Measurements from ENCODE around the gene GTPBP6. TPM values are rescaled to one million over a fixed set of nuclear protein-coding genes. Genes with fewer than 3 reads are reported as not detected.
"Not testable (repeated sequence)": the region's sequence is repeated elsewhere in the genome, so short reads cannot be mapped to it uniquely, and the experiment has no call there.

GTPBP6 gene
- polyA plus RNA-seq, 1 donor: 46.9 TPM

DNA sequence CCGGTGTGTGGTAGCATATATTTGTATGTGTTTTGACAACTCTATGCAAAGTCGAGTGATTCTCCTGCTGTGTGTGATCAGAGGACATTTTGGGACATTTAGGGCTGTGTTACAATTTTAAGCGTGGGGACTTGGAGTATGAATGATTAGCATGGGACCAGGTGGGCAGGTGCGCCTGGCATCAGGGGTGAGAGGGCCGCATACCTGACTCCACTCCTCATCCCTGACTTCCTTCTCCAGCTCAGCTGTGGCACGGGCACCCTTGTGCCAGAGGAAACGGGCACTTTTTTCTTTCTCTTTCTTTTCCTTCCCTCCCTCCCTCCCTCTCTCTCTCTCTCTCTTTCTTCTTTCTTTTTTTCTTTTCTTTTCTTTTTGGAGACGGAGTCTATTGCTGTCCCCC is 53.1 kb downstream of the GTPBP6 start:
- no peak for DNase-seq (ENCODE audit: low read depth)

DNA sequence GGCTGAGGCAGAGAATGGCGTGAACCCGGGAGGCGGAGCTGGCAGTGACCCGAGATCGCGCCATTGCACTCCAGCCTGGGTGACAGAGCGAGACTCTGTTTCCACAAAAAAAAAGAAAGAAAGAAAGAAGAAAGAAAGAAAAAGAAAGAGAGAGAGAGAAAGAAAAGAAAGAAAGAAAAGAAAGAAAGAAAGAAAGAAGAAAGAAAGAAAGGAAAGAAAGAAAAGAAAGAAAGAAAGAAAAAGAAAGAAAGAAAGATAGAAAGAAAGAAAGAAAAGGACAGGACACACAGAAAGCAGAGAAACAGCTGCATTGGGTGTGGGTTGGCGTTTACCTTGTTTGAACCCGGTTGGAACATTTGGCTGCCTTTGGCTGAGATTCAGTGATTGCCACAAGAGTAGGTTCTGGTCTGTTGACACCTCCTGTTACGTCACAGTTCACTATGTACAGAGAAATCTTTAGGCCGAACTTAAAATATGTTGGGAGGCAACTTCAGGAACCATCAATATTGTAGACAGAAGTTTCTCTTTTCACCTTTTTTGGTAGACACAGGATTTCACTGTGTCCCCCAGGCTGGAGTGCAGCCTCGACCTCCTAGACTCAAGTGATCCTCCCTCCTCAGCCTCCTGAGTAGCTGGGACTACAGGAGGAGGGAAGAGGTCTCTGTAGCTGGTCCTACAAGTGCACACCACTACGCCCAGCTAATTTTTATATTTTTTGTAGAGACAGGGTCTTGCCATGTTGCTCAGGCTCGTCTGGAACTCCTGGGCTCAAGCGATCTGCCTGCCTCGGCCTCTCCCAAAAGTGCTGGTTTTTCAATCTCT is 53.8 kb downstream of the GTPBP6 start:
- DNase-seq (ENCODE audit: low read depth): no peak

DNA sequence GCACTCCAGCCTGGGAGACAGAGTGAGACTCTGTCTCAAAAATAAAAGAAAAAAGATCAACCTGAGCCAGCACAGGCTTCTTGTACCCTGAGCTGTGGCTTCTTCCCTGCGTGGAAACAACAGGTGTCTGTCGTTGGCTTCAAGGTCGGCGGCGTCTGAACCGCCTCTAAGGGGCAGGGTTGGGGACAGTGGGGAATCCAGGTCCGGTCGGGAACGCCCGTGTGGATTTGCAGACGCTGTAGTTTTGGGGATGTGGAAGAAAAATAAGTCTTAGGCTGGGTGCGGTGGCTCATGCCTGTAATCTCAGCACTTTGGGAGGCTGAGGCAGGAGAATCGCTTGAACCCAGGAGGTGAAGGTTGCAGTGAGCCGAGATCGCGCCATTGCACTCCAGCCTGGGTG is 54.6 kb downstream of the GTPBP6 start:
- not testable (repeated sequence) for DNase-seq (ENCODE audit: low read depth)

- DNase-seq (ENCODE audit: low read depth): no peak
Measured at GRCh38 chrX:262381-262909, 56.2 kb downstream of the GTPBP6 start.

GRCh38 chrX:261919-262352 is 56.7 kb downstream of the GTPBP6 start:
- DNase-seq (ENCODE audit: low read depth): no peak

- no peak for DNase-seq (ENCODE audit: low read depth)
Measured at GRCh38 chrX:261167-261918, 57.3 kb downstream of the GTPBP6 start.

DNA sequence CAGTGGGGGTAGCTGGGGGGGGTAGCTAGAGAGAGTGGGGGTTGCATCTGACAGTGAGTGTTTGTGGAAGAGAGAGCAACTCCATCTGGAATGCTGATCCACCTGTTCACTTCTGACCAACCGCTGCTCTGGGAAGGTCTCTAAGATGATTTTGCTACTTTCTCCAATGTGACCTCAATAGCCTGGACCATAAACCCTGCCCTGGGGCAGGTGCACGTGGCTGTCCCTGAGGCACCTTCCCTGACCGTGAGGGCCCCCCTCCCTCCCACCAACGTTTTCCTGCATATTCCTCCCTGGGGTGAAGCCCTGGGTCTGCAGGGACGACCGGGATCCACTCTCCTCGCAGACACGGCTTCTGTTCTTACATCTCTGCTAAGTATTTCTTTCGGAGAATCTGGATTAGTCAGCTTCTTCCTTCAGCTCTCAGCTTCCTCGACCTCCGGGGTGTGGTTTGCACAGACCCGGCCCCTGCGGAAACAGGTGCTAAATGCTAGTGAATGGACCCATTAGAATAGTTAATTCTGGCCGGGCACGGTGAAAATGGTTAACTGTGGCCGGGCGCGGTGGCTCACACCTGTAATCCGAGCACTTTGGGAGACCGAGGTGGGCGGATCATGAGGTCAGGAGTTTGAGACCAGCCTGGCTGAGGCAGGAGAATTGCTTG is 58.8 kb downstream of the GTPBP6 start:
- no peak for DNase-seq (ENCODE audit: low read depth)

DNA sequence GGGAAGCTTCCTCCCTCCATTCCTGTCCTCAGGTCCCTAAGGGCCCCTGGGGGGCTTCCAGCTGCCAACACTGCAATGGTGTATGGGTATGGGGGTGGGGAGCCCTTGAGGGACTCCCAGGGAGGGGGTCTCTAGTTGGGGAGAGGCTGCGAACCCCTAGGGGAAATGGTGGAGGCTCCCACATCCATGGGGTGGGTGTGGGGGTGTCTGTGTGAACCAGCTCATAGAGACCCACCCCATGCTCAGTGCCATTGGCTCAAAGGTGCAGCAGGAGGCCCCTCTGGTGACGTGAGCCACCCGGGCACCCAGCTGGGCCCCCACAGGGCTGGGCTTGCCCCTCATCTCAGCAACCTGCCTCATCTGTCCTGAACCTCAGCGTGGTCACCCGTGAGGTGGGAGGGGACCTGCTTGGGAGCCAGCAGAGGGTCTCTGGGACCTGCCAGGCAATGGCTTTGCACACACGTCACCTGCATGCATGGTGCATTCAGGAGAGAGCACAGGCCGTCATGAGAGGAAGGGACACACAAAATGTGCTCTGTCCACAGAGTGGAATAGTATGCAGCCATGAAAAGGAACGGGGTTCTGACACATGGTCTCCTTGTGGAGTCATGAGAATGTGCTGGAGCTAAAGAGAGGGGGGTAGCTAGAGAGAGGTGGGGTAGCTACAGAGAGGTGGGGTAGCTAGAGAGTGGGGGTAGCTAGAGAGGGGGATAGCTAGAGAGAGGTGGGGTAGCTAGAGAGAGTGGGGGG is 60.1 kb downstream of the GTPBP6 start:
- DNase-seq (ENCODE audit: low read depth): no peak

DNA sequence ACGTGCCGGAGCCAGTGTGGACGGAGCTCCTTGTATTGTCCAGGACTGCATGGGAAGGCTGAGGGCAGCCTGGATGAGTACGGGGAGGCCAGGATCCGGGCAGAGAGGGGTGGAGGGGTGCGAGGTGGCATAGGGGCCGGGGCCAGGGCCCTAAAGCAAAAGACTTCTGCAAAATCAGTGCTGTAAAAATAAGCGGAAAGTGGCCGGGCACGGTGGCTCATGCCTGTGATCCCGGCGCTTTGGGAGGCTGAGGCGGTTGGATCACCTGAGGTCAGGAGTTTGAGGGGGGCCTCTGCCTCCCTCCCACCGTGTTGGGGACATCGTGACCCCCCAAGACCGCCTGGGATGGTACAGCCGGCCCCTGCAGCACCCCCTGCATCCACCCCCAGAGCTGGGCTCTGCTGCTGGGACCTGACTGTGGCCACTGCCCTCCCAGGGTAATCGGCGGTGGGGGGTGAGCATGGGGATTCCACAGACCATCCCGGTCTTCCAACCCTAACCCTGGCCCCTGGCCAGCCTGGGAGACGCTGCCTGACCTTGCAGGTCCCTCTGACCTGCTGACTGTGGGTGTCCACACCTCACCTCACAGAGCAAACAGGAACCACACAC is 60.8 kb downstream of the GTPBP6 start:
- no peak for DNase-seq (ENCODE audit: low read depth)

GRCh38 chrX:257054-257453 is 61.5 kb downstream of the GTPBP6 start:
- DNase-seq (ENCODE audit: low read depth): not testable (repeated sequence)

DNA sequence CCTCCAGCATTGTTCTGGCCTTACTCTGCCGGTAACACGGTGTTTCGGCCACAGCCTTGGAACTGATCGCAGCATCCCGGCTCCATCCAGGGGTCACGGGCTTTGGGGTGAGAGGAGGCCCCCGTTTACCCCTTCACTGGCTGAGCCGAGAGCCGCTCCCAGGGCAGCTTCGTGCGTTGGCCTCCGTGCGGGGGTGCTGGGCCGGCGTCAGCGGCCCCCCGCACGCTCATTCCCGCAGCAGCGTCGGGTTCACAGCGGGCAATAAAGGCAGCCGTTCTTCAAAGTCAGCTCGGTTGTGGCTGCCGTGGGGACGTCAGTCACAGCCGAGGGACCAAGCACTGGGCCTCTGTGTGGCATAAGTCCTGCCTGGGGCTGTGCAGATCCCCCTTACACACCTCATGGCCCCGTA is 62.7 kb downstream of the GTPBP6 start:
- DNase-seq (ENCODE audit: low read depth): no peak

Other genes with a start within 250 kb of the GTPBP6 start
- gene PLCXD1, start 37.4 kb downstream of the GTPBP6 start, polyA plus RNA-seq (ENCODE audit: insufficient read length): 16.8 TPM
- gene PPP2R3B, start 68.1 kb upstream of the GTPBP6 start, polyA plus RNA-seq (ENCODE audit: insufficient read length): 199 TPM

Measured in forelimb muscle (tissue), 1 donor.